BLaER1 treated with 17β-estradiol and CSF1 and Interleukin-3, amounts not matched to agents 10 nM and 100 nM (cell line): ENCODE results near the gene CDK16.

Experiments used
- H3K27ac ChIP-seq, 11 experiments: shearing (Covaris generic); formaldehyde crosslinking; 2 replicates each; pipeline ENCODE4 v1.8.1; 2022
- H3K27me3 ChIP-seq, 11 experiments: shearing (Covaris generic); formaldehyde crosslinking; 2 replicates each; pipeline ENCODE4 v1.8.1; 2022
- H3K36me3 ChIP-seq, 11 experiments: shearing (Covaris generic); formaldehyde crosslinking; 2 replicates each; pipeline ENCODE4 v1.8.1; 2022
- H3K4me1 ChIP-seq, 10 experiments: shearing (Covaris generic); formaldehyde crosslinking; 2 replicates each; pipeline ENCODE4 v1.8.1; 2022
- H3K4me2 ChIP-seq, 11 experiments: shearing (Covaris generic); formaldehyde crosslinking; 2 replicates each; pipeline ENCODE4 v1.8.1; 2022
- H3K4me3 ChIP-seq, 10 experiments: shearing (Covaris generic); formaldehyde crosslinking; 2 replicates each; pipeline ENCODE4 v1.8.1; 2022
- H3K9ac ChIP-seq, 11 experiments: shearing (Covaris generic); formaldehyde crosslinking; 2 replicates each; pipeline ENCODE4 v1.8.1; 2022
- H3K9me3 ChIP-seq, 11 experiments: shearing (Covaris generic); formaldehyde crosslinking; replicated peaks in 1 of 11; 2 replicates each; pipeline ENCODE4 v1.8.1; 2022
- H4K20me1 ChIP-seq, 11 experiments: shearing (Covaris generic); formaldehyde crosslinking; 2 replicates each; pipeline ENCODE4 v1.8.1; 2022
- Cebpa-rat ChIP-seq, 11 experiments: shearing (Covaris generic); IDR thresholded peaks; 2 replicates each; pipeline ENCODE4 v1.8.1; 2022

CDK16 gene

DNA sequence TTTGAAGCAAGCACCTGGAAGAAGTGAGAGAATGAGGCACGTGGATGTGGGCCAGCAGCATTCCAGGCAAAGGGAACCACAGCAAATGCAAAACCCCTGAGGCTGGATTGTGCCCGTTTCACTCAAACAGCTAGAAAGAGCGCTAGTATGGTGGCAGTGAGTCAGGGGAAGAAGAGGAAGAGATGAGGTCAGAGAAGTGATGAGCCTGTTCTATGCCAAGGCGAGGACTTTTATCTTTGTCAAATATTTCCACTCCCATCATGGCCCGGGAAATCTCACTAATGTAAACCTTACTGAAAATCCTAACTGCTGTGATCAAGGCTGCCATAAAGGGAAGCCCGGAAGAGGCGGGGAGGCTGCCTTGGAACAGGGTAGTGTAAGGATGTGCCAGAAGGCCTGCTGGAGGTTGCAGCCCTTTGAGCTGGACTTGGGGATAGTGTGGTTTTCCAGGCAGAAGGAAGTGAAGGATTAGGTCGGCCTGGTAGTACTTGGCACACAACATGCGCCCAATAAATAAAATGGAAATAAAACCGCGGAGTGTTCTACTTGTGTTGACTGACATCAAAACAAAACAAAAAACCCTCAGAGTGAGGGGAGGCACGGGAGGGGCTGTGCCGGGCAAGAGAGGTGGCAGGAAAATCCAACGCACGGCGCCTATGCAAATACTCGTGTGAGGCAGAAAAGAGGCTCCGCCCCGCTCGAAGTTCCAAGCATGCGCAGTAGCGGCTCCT, 1.2 kb upstream of the CDK16 start:
- peak overlapping the region; percentile 53 to 97 (median 69); a peak in 21 of 22 replicates for H3K27ac ChIP-seq

DNA sequence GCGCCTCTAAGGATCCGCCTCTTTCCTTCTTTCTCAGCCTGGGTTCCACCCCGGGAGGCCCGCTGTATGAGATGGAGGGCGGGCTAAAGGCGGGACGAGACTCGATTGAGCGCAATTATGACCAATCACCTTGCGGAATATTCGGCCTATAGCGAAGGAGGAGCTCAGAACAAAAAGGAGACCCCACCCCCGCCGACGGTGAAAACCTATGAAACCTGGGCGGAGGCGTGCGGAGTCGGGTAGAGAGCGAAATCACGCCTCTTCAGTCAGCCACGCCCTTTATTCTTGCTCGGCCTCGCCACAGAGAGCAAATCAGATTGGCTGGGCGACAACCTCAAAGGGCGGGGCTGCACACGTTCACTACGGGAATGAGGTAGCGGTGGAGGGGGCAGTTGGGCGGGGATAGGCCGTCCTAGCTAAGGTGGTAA, 615 bp upstream of the CDK16 start:
- peaks cover 80 to 88% (median 86%) of the 10 kb centered on the region in 11 experiments for H4K20me1 ChIP-seq
- peak overlapping the region; percentile 79 to 98 (median 95) for H3K4me3 ChIP-seq
- peak overlapping the region; percentile 95 to 99 (median 98) for H3K9ac ChIP-seq
- H3K9me3 ChIP-seq: no peaks in the 10 kb centered on the region
- TF ChIP-seq Cebpa-rat (IDR thresholded peaks at IDR 0.05): no peak
- H3K4me1 ChIP-seq: peaks cover 41 to 64% (median 50%) of the 10 kb centered on the region in 10 experiments
- peaks cover 0 to 36% (median 0%) of the 10 kb centered on the region in 11 experiments; a peak in 6 of 22 replicates for H3K27me3 ChIP-seq
- peak overlapping the region; percentile 94 to 99 (median 97) for H3K27ac ChIP-seq
- peaks cover 31 to 57% (median 53%) of the 10 kb centered on the region in 11 experiments for H3K36me3 ChIP-seq
- H3K4me2 ChIP-seq: peak overlapping the region; percentile 81 to 96 (median 93)

More for the DNA sequence above, 1.2 kb upstream of the CDK16 start:
- peak overlapping the region; percentile 52 to 75 (median 69) for H3K9ac ChIP-seq
- H3K4me2 ChIP-seq: peak overlapping the region; percentile 69 to 91 (median 81)
- peaks cover 41 to 64% (median 50%) of the 10 kb centered on the region in 10 experiments for H3K4me1 ChIP-seq
- H3K4me3 ChIP-seq: peak overlapping the region; percentile 40 to 97 (median 64); a peak in 15 of 20 replicates
- peaks cover 0 to 42% (median 0%) of the 10 kb centered on the region in 11 experiments; a peak in 6 of 22 replicates for H3K27me3 ChIP-seq
- peaks cover 84 to 90% (median 89%) of the 10 kb centered on the region in 11 experiments for H4K20me1 ChIP-seq
- peaks cover 37 to 62% (median 57%) of the 10 kb centered on the region in 11 experiments for H3K36me3 ChIP-seq
- H3K9me3 ChIP-seq: no peaks in the 10 kb centered on the region
- no peak for TF ChIP-seq Cebpa-rat (IDR thresholded peaks at IDR 0.05)

DNA sequence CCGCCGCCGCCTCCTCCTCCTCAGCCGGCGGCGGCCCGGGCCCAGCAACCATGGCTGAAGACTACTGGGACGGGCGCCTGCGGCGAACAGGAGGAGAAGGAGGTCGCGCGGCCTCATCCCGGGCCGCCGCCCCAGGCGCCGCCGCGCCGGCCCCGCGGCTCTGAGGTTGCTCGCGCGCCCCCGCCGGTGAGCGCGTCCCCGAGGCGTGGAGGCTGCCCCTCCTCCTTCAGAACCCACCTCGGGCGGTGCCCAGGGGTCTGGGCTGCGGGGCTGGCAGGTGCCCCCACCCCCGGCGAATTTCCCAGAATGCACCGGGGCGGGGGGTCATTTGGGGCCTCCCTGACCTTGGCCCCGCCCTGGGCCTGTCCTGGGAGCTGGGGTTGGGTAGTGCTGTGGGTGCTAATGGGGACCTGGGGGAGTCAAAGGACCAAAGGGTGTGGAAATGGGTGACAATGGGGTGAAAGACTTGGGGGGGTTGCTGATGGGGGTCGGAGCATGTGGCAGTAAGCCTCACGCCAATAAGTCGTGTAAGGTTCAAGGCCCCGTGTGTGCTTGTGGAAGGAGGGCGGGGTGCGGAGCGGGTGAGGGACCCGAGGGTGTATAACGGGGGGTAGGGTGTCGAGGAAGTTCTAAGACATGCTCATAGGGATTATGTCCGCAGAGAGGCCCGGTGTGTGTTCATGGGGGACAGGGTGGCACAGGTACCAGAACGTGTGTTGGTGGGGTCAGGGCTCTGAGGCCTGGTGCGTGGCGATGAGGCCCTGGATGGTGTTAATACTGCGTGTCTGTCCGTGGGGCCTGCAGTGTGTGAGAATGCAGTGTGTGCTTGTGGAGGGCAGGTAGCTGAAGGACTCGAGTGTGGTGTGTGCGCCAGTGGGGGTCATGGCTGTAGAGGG, 687 bp downstream of the CDK16 start:
- Histone ChIP-seq H3K36me3 (peaks cover 31 to 57% (median 53%) of the 10 kb centered on the region in 11 experiments), H3K27me3 (peaks cover 0 to 39% (median 0%) of the 10 kb centered on the region in 11 experiments; a peak in 5 of 22 replicates), H3K27ac (peak overlapping the region; percentile 94 to 99 (median 97)), H3K4me2 (peak overlapping the region; percentile 81 to 96 (median 93)), H3K9ac (peak overlapping the region; percentile 95 to 99 (median 98)), H3K9me3 (no peaks in the 10 kb centered on the region), H3K4me1 (peaks cover 41 to 64% (median 50%) of the 10 kb centered on the region in 10 experiments), H3K4me3 (peak overlapping the region; percentile 79 to 98 (median 95)), H4K20me1 (peaks cover 80 to 88% (median 87%) of the 10 kb centered on the region in 11 experiments)
- no peak for TF ChIP-seq Cebpa-rat (IDR thresholded peaks at IDR 0.05)

DNA sequence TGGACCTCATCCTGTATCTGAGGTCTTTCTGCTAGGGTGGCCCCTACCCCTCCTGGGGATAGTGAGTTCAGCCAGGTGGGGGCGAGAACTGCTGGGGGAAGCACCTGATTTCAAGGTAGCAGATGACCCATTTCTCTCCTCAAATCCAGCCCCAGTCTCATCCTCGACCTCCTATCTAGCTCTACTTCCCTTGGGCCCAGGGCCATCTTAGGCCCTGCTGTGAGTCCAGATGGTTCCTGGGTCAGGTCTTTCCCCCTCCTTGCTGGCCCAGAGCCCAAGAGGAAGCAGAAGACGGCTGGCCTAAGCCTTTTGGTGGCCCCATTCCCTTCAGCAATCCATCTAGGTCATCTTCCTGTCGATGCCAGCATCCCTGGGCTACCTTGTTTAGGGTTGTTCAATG, 3.3 kb downstream of the CDK16 start:
- peaks cover 32 to 39% (median 36%) of the 10 kb centered on the region in 10 experiments for H3K4me1 ChIP-seq
- H3K9me3 ChIP-seq: no peaks in the 10 kb centered on the region
- H3K27ac ChIP-seq: peak overlapping the region in 2 of 11 experiments; percentile 11 to 23; a peak in 1 of 22 replicates
- H3K4me3 ChIP-seq: no peak overlapping the region
- peaks cover 0 to 55% (median 0%) of the 10 kb centered on the region in 11 experiments; a peak in 6 of 22 replicates for H3K27me3 ChIP-seq
- H3K4me2 ChIP-seq: peak overlapping the region; percentile 81 to 96 (median 93); a peak in 10 of 22 replicates
- no peak for TF ChIP-seq Cebpa-rat (IDR thresholded peaks at IDR 0.05)
- peaks cover 54 to 87% (median 84%) of the 10 kb centered on the region in 11 experiments for H4K20me1 ChIP-seq
- no peak overlapping the region for H3K9ac ChIP-seq
- H3K36me3 ChIP-seq: peaks cover 39 to 57% (median 54%) of the 10 kb centered on the region in 11 experiments

DNA sequence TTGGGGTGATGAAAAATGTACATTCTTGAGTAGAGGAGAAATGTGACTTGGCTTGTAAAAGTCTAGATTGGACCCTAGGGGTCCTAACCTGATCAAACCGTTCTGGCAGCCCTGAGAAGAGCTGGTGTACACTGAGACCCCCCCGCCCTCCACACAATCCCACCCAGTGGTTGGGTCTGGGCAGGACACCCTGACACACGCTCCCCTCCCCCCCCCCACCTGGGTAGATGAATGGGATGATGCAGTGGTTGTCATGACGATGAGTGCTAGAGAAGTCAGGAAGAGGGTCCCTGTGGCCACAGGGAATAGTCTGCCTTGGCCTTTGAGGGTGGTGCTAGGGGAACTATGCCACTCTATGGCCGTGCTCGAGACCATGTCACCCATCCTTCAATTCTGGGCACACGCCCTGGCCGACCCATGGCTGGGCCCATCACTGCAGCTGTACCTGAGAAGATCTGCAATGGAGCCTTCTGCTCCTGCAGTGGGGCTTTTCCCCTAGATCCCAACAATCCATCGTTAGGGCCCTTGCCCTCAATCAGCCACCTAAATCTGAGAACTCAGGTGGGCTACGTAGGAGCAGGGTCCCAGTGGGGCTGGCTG, 4.4 kb downstream of the CDK16 start:
- TF ChIP-seq Cebpa-rat (IDR thresholded peaks at IDR 0.05): no peak
- no peak overlapping the region for H3K4me3 ChIP-seq

DNA sequence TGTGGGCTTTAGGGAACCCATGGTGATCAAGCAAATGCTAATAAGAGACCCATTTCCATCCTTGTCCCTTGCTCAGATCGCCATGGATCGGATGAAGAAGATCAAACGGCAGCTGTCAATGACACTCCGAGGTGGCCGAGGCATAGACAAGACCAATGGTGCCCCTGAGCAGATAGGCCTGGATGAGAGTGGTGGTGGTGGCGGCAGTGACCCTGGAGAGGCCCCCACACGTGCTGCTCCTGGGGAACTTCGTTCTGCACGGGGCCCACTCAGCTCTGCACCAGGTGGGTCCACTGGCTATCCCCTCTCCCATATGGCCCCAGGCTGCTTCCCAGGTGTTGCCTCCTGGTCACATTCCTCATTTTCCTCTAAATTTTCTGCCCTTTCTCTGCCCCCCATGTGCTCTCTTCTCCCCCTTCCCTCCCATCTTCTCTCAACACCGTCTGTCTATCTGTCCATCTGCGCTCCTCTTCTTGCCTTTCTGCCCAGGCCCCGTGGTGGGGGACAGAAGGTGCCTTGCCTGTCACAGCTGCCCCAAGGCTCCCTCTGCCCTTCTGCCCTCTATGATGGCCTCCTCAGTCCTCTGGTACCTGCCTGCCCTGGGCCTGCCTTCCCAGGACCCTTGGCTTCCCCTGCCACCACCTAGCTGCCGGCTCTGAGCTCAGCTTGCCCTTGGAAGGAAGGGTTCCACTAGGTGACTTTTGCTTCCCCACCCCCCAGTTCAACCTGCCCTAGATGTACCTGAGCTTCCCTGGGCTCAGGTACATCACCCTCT, 5.2 kb downstream of the CDK16 start:
- no peak overlapping the region for H3K9ac ChIP-seq
- no peak for TF ChIP-seq Cebpa-rat (IDR thresholded peaks at IDR 0.05)
- no peaks in the 10 kb centered on the region for H3K9me3 ChIP-seq
- H3K27me3 ChIP-seq: peaks cover 0 to 67% (median 0%) of the 10 kb centered on the region in 11 experiments; a peak in 7 of 22 replicates
- H3K4me1 ChIP-seq: peaks cover 25 to 31% (median 29%) of the 10 kb centered on the region in 10 experiments
- H3K36me3 ChIP-seq: peaks cover 55 to 75% (median 72%) of the 10 kb centered on the region in 11 experiments
- H3K4me2 ChIP-seq: no peak overlapping the region
- peaks cover 46 to 94% (median 84%) of the 10 kb centered on the region in 11 experiments for H4K20me1 ChIP-seq
- H3K4me3 ChIP-seq: no peak overlapping the region
- no peak overlapping the region for H3K27ac ChIP-seq

More for the DNA sequence above, 4.4 kb downstream of the CDK16 start:
- no peak overlapping the region for H3K4me2 ChIP-seq
- H3K36me3 ChIP-seq: peaks cover 49 to 68% (median 64%) of the 10 kb centered on the region in 11 experiments
- H3K9me3 ChIP-seq: no peaks in the 10 kb centered on the region
- peaks cover 46 to 87% (median 79%) of the 10 kb centered on the region in 11 experiments for H4K20me1 ChIP-seq
- no peak overlapping the region for H3K9ac ChIP-seq
- H3K27ac ChIP-seq: no peak overlapping the region
- peaks cover 25 to 31% (median 29%) of the 10 kb centered on the region in 10 experiments for H3K4me1 ChIP-seq
- H3K27me3 ChIP-seq: peaks cover 0 to 62% (median 0%) of the 10 kb centered on the region in 11 experiments; a peak in 6 of 22 replicates

DNA sequence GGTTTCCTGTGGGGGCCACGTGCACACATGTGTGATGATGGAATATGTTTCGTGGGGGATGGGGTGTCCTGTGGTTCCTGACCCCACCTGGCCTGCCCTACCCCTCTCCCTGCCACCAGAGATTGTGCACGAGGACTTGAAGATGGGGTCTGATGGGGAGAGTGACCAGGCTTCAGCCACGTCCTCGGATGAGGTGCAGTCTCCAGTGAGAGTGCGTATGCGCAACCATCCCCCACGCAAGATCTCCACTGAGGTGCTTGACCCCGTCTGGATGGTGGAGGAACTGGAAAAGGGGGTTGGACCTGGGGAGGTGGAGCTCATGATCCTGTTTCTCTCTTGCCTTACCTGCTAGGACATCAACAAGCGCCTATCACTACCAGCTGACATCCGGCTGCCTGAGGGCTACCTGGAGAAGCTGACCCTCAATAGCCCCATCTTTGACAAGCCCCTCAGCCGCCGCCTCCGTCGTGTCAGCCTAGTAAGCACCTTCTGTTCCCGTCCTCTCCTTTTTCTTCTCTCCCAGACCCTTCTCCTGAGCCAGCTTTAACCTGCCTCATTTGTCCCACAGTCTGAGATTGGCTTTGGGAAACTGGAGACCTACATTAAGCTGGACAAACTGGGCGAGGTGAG, 5.9 kb downstream of the CDK16 start:
- peaks cover 22 to 29% (median 25%) of the 10 kb centered on the region in 10 experiments for H3K4me1 ChIP-seq
- H4K20me1 ChIP-seq: peaks cover 40 to 94% (median 79%) of the 10 kb centered on the region in 11 experiments
- no peaks in the 10 kb centered on the region for H3K9me3 ChIP-seq
- H3K4me2 ChIP-seq: no peak overlapping the region
- no peak for TF ChIP-seq Cebpa-rat (IDR thresholded peaks at IDR 0.05)
- no peak overlapping the region for H3K9ac ChIP-seq
- no peak overlapping the region for H3K4me3 ChIP-seq
- no peak overlapping the region for H3K27ac ChIP-seq
- H3K36me3 ChIP-seq: peaks cover 58 to 82% (median 80%) of the 10 kb centered on the region in 11 experiments
- peaks cover 0 to 70% (median 0%) of the 10 kb centered on the region in 11 experiments; a peak in 7 of 22 replicates for H3K27me3 ChIP-seq
